GM18870 (cell line): Measurements from ENCODE around the gene COL27A1.

Source experiments
- ATAC-seq: cut with Tn5 transposase; IDR thresholded peaks from one replicate; pipeline ENCODE4 v1.9.1; 2021; ENCODE audit warnings: moderate library complexity; ENCODE audit not compliant: unreplicated experiment

Gene COL27A1

DNA sequence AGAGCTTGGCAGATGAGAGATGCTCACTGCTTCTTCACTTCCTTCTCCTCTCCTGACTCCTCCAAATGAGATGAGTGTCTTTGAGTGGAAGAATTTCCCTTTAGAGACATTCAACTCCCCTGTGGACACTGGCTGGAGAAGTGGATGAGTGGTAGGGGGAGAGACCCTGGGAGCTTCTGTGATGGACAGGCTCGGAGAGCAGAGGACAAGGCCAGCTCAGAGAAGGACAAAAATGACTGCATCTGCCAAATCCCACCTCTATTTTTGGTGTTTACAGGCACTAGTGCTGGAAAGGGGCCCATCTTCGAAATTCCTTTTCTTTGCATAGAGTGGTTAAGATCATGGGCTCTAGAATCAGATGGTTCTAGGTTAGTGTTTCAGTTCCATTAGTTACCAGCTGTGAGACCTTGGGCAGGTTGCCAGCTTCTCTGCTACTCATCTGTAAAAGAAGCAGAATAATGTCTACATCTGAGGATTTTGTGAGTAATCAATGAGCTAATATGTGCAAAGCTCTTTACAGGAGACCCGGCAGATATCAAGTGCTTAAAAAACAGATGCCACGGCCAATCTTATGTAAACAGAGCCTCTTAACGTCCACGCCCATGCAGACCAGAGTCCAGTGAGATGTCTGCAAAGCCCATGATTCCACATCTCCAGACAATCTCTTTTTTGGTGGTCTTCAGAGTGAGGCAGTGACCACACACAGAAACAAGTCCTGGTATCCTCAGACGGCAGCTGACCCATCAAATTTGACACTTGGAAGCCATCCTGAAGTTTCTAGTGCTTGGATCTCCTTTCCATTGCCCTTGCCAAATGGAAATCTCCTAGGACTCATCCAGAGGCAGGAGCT is 13.6 kb upstream of the COL27A1 start:
- no peak for ATAC-seq

DNA sequence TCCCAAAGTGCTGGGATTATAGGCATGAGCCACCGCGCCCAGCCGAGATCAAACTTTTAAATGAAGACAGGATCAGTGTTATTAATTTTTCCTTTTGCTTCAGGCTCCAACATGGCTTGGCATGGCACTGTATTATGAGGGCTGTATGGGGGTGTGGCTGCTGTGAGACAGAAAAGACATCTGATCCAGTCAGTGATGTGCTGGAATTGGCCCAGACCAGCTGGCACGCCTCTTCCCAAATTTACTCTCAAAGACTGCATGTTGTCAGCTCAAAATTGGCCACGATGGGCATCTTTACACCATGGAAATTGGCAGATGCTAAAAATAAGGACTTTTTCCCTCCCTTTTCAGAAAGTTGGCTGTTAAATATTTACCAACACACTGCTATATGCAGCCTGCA is 12.1 kb upstream of the COL27A1 start:
- no peak for ATAC-seq

DNA sequence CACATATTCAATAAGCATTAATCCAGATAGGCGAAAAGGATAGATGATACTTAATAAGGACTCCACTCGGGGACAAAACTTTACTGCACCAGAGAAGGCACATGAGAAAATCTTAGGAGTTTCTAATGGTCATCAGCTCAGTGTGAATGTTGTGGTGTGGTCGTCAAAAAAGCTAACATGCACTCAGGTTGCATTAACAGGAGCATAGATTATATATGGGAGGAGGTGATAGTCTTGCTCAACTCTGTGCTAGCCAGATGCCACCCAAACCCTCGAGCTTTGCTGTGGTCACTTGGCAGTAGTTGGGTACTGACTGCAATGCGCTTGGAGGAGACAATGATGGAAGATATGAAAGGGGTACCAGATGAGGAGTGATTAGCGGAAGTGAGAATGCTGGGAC is 8.6 kb upstream of the COL27A1 start:
- ATAC-seq: no peak

DNA sequence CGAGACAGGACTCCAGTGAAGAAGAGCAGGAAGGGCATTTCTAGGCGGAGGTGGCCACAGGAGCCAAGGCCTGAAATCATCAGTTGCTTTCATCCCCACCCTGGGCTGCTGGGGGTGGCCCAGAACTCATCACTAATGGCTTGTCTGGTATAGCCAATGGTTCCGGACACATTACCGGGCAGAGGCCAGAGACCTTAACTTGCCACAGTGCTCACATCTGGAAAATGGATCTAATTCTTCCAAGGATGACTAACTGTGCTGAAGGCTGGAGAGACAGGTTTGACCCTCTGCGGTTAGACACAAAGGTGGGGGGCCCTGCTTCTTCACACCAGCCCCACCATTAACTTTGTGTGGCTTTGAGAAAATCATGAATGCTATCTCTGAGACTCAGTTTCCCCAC is 6.2 kb upstream of the COL27A1 start:
- ATAC-seq: no peak

DNA sequence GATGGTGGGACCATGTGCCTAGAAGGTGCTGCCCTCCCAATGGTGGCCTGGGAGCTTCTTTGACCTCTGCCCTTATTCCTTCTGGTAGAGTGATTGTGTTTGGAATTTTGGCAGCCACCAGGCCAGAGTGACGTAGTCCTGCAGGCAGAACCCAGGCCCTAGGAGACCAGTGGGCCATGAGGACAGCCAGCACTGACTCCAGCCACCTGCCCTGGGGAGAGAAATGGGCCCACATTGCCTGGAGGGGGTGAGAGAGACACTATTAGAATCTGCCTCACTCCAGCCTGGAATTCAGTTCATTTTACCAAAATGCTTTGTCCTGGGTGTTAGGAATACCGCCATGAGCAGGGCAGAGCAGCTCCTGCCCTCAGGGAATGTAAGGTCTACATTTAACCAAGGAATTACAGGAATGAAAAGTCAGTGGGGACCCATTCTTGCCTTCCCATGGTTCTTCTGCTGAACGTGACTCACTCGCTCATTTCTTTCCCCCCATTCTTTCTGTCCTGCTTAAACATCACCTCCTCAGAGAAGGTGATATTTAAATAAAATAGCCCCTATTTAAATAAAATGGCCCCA is 5.5 kb upstream of the COL27A1 start:
- ATAC-seq: no peak

DNA sequence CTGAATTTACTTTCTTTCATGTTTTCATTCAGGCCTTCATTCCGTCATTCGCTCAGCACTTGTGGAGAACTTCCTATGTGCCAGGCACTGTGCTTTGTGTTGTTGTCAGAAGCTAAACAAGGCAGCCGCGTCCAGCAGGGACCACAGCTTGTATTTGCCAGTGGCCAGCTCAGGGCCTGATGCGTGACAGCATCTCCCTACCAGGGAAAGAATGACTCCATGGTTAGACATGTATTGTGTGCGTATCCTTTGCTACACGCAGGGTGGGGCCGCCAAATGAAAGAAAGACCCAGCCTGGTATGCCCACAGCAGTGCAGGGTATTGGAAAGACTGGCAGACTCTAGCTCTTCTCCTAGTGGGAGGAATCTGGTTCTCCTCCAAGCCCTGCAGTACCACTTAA is 4.7 kb upstream of the COL27A1 start:
- no peak for ATAC-seq

DNA sequence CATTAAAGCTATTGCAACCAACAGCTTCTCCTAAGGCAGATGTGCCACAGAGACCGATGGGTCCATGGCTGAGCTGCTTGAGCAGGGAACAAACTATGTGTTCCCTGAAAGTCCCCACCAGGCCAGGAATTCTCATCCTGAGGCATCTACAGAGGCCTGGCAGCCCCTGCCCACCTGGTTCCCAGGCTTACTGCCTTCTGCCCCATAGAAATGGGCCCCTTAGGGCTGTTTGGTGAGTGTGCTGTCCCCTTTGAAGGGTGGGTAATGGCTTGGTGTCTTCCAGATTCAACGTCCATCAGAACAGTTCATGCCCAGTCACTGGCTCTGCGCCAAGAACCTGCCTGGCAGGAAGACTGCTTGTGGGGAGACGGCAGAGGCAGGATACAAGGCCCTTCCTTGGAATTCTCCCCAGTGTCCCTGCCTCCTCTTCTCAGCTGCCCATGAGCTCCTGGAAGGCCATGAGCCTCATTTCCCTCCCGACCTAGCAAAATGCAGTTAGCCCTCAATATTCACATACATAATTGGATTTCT is 3.8 kb upstream of the COL27A1 start:
- no peak for ATAC-seq

DNA sequence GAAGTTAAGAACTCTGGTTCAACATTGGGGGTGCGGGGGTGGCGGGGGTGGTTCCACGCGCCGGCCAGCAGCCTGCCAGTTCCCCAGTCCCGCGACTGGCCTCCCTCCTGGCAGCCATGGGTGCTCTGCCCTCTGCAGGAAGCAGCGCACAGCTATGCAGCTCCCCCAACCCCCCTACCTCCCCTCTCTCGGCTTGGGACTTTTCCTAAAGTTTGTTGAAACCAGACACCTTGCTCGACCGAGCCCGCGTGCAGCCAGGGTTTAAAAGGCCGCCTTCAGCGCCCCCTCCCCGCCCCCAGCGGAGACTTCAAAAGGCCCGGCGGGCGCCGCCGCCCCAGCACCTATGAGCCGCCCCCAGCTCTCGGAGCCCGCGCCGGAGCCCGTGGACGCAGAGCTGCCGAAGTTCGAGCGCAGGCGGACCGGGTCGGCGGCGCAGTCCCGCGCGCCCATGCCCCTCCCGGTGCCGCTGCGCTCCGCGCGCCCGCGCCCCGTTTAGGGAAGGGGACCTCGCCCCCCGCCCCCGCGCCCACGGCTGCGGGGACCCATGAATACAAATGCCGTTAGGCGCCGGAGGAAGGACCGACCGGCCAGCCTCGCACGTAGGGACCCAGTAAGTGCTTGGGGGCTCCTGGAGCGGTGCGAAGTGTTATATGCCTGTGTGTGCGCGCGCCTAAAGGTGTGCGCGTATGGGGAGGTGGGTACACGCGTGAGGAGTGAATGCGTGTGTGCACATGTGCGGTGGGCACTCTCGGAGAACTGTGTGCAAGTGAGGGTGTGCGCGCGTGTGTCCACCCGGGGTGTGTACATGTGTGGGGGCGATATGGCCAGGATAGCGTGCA is 1.4 kb upstream of the COL27A1 start:
- no peak for ATAC-seq

DNA sequence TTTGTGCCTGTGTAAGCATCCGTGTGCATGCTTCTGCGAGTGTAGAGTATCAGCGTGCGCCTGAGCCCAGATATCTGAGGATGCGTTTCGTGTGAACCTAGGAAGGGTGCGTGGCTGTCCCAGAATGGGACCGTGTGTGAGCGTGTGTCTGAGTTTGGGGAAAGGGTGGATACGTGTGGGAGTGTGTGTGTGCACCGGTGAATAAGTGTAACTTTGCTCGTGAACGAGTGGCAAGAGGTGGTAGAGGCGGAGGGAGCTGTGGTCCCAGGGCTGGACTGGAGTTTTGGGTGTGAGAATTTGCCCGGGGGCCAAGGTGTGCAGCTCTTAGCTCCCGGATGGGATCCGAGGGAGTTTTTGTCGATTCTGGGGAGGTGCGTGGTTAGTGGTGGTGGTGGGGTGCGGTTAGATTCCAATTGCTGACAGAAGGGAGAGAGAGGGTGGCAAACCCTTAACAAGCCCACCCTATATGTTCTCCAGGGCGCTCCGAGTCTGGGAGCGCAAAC is 686 bp upstream of the COL27A1 start:
- ATAC-seq: no peak

DNA sequence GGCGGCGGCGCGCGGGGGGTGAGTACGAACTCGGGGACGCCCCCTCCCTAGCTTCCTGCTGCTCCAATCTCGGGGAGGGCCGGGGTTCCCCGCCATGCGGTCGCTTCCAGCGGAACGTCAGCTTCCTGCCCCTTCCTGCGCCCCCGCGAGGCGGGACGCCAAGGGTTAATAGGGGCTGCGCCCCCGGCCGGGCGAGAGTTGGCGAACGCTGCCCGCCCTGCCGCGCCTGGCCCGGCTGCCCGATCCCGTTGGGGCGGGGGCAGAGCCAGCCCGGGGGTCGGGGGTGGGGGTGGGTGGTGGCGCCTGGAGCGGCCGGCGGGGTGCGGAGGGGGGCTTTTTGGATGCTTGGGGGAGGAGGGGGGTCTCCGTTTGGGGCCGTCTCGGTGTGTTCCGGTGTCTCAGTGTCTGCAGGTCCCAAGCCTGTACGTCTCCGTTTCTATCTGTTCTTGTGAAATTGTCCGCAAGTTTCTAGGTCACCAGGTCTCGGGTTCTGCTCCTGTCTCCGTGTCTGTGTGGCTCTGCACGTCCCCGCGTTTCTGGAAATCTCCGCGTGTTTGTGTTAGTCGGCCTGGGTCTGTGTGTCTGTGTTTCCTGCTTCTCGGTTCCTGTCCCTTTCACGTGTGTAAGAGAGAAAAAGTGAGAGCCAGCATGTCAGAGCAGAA is 789 bp downstream of the COL27A1 start:
- ATAC-seq: no peak

DNA sequence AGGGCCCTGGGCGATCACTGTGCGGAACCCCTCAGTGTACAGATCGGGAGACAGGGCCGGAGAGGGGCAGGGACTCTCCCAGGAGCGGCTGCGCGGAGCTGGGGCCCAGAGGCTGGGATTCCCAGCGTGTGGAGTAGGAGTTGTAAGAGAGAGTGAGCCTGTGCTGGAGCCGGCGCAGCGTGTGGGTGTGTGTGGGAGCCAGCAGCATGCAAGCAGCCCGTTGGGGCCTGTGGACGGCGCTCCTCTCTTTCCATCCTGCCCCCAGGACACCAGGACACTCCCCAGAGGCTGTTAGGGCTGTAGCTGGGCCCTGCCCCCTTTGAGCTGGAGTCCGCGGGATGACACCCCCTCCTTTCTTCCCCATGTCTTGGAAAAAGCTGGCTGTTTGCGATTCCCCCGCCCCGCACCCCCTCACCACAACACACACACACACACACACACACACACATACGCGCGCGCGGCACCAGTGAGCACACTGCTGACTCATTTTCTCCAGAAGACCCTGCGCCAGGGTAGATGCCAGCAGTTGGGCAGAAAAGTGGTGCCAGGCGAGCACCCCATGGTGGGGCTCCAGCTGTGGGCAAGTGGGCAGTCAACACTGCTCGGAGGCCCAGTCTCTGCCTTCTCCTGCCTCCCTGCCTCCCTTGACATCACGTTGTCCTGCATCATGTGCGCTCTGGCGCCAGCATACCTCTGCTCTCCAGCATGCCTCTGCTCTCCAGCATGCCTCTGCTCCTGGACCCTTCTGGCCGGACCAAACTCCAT is 1.5 kb downstream of the COL27A1 start:
- ATAC-seq: no peak

DNA sequence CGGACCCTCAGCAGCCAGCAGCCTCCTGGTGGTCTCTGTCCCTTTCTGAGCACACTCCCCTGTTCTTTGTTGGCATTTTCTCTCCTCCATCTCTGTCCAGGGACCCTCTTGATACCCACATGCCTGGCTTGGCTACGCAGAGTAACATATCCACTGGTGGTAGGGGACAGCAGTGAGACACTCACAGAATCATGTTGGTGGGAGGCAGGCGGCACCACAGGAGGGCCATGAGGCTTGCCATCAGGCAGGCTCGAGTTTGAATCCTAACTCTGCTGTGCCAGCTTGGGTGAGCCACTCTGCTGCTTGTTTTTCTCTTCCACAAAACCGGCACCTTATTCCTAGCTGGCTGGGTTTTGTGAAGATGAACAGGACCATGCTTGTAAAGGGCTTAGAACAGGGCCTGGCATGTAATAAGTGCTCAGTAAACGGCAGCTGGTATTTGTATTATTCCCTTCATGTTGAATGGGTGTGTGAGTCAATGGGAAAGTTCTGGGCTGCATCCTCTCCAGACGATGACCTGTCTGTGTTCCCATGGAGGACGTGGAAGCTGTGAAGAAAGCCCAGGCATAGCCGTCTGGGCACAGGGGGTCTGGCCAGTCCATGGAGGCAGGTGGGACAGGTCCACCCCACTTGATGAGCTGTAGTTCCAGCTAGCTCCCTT is 2.3 kb downstream of the COL27A1 start:
- ATAC-seq: no peak

DNA sequence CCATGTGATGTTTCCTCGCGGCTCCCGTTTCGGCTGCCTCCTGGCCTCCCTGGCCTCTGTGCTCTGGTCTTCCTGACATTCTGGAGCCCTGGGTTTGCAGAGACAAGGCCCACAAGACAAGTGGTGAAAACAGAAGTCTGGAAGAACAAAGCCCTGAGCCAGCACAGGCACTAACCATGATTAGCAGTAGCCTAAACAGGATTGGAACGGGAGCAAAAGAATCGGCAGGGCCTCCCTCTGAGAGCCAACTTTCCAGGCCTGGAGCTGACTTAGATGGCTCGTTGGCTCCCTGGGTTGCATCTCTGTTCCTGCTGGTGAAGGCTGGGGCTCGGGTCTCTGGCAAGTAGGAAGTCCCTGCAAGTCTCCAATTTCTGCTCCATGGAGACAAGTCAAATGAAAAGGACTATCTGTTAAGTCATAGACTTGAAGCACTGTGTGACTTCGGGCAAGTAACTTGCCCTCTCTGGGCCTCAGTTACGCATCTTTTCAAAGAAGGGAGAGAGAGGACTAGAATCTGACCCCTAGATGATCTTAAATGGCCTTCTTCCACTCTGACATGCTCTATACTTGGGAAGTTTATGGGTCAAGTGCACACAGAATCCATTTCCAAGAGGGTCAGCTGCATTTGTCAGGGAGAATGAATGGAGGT is 3.3 kb downstream of the COL27A1 start:
- ATAC-seq: no peak

DNA sequence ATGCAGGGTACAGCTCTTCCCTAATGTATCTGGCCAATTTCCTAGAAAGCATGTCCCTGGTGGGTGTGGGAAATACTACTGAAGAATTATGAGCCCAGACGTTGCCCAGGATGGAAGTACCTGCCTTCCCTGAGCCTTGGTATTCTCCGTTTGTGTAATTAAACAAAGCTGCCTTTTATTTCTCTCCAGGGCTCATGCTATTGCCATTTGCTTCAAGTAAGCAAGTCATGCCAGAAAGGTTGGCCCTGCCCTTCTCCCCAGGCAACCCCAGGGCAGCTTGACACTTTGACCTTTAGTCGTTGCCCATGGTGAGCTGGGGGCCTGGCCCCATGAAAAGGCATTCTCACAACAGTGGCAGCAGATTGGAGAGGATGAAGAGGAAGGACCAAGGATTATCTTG is 4.4 kb downstream of the COL27A1 start:
- ATAC-seq: no peak

DNA sequence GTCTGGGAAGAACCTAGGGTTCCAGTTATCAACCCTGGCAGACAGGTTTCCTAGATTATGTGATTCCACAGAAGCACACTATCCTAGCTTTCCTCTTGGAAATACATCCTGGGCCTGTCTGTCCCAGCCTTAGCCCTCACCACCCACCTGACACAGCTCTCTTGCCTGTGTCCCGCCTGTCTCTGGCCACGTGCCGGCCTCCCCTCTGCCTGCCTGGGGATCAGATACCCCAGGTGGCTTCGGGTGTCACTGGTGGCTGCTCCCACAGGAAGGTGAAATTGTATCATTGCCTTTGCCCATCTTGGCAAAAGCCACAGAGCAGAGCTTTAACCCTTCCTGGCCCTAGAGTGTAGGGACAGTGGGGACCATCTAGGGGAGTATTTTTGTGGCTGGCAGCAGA is 6.2 kb downstream of the COL27A1 start:
- no peak for ATAC-seq

DNA sequence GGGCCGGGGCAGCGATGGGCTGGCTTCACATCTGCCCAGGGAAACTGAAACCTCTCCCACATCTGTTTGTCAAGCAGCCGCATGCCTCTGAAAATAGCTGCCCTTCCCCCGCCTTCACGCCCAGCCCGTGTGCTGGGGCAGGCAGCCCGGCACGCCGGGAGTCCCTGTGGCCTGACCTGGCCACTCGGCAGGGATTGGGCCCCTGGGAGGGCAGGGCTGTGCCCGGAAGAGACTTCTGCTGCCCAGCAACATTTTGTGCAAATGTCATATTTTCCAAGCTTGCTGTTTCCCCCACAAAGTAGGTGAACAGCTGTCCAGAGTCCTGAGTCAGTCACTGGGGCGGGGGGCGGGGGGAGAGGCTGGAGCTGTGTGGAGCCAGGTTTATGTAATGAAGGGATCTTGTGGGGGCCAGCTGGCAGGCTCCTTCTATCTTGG is 8.2 kb downstream of the COL27A1 start:
- ATAC-seq: no peak

DNA sequence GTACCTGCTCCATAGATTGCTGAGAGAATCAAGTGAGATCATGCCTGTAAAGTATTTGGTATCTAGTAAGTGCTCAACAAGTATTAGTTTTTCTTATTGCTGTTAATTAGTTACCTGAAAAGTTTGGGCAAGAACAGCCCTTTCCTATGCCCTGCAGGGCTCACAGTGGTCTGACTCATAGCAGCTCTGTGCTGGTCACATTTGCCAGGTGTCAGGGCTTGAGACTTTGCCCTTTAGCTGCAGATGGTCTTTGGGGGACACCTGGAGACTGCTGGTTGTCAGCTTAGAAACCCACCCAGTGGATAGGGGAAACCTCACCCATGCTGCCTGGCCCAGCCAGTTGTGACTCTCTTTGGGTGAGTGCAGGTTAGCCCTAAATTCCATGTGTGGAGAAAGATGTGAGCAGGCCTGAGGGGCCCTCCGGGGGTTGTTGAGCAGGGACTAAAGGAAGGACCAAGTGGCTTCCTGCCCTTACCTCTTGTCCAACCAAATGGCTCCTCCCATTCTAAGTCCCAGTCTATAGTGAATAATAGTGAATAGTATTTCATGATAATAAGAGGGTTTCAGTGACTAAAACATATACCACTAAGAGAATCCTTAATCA is 9.0 kb downstream of the COL27A1 start:
- ATAC-seq: no peak

DNA sequence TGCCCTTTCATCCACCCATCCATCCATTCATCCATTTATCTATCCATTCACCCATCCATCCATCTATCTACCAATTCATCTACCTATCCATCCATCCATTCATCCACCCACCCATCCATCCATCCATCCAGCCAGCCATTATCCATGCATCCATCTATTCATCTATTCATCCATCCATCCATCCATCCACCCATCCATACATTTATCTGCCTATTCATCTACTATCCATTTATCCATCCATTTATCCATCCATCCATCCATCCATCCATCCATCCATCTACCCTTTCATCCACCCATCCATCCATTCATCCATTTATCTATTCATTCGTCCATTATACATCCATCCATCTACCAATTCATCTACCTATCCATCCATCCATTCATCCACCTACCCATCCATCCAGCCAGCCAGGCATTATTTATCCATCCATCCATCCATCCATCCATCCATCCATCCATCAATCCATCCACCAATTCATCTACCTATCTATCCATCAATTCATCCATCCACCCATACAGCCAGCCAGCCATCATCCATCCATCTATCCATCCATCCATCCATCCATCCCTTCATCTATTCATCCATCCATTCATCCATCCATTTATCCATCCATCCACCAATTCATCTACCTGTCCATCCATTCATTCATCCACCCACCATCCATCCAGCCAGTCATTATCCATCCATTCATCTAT is 10.2 kb downstream of the COL27A1 start:
- no peak for ATAC-seq
